CD4-positive, CD25-positive, alpha-beta regulatory T cell (primary cell): ENCODE data around the gene PRKCA. TPM values are rescaled to one million over a fixed set of nuclear protein-coding genes. Genes with fewer than 3 reads are reported as not detected.

Experiments
- ATAC-seq, 2 donors: fragments of 150-1000 bp; cut with Tn5 transposase; one replicate each; pipeline ENCODE4 v1.10.0; 2021; ENCODE audit warnings: low read depth in 2 of 2, moderate number of reproducible peaks in 2 of 2, moderate library complexity in 1 of 2
- DNase-seq, 3 donors: peaks; one replicate each; pipeline versions ENCODE4 v3.0.0 to v3.0.0-alpha.2; 2012 to 2022; ENCODE audit warnings: mixed read lengths in 1 of 3
- H3K27ac ChIP-seq: one replicate; pipeline ENCODE4 v1.7.0; 2013; ENCODE audit warnings: mild to moderate bottlenecking, low read length; ENCODE audit not compliant: insufficient read depth, poor library complexity, severe bottlenecking
- H3K27me3 ChIP-seq: one replicate; pipeline ENCODE4 v1.7.0; 2013; ENCODE audit warnings: low read length; ENCODE audit not compliant: control insufficient read depth, insufficient read depth
- H3K36me3 ChIP-seq: one replicate; pipeline ENCODE4 v1.7.0; 2013; ENCODE audit warnings: mild to moderate bottlenecking, low read length, moderate library complexity; ENCODE audit not compliant: control insufficient read depth, insufficient read depth
- H3K4me1 ChIP-seq: 2 replicates; pipeline ENCODE4 v1.7.0; 2013; ENCODE audit warnings: mild to moderate bottlenecking, low read length; ENCODE audit not compliant: insufficient read depth, control insufficient read depth, poor library complexity, severe bottlenecking
- H3K4me3 ChIP-seq: one replicate; pipeline ENCODE4 v1.7.0; 2013; ENCODE audit warnings: low read depth, mild to moderate bottlenecking, low read length, moderate library complexity
- H3K9me3 ChIP-seq, 2 experiments: 1 replicate in 1 of 2; 2 replicates in 1 of 2; pipeline ENCODE4 v1.7.0; 2013; ENCODE audit warnings: low read length in 2 of 2, mild to moderate bottlenecking in 1 of 2, moderate library complexity in 1 of 2; ENCODE audit not compliant: control insufficient read depth in 2 of 2
- H3K27ac Mint-ChIP-seq, 3 donors: one replicate each; pipeline ENCODE4 v1.8.0; 2020 to 2022; ENCODE audit warnings: mild to moderate bottlenecking in 3 of 3, mixed read lengths in 3 of 3, moderate library complexity in 2 of 3
- H3K27me3 Mint-ChIP-seq: one replicate; pipeline ENCODE4 v1.8.0; 2022; ENCODE audit warnings: mild to moderate bottlenecking, mixed read lengths
- H3K36me3 Mint-ChIP-seq: one replicate; pipeline ENCODE4 v1.8.0; 2020; ENCODE audit warnings: mixed read lengths
- H3K4me1 Mint-ChIP-seq, 4 donors: one replicate each; pipeline ENCODE4 v1.8.0; 2020 to 2022; ENCODE audit warnings: mixed read lengths in 4 of 4, mild to moderate bottlenecking in 1 of 4
- H3K4me3 Mint-ChIP-seq, 4 donors: one replicate each; pipeline ENCODE4 v1.8.0; 2020 to 2022; ENCODE audit warnings: mild to moderate bottlenecking in 4 of 4, mixed read lengths in 4 of 4, moderate library complexity in 3 of 4
- H3K9me3 Mint-ChIP-seq, 7 donors: one replicate each; pipeline ENCODE4 v1.8.0; 2020 to 2022; ENCODE audit warnings: mixed read lengths in 7 of 7, mild to moderate bottlenecking in 3 of 7, moderate library complexity in 2 of 7
- polyA plus RNA-seq, 4 donors: library from polyadenylated mRNA; unstranded; fragments of 300-500 nt; fragmentation: Illumina TruSeq; gene quantifications; one replicate each; pipeline ENCODE4 v1.2.3, GENCODE V29; 2021
- total RNA-seq: library from RNA; stranded (reverse); gene quantifications from one replicate; pipeline ENCODE4 v1.2.3, GENCODE V29; 2022

PRKCA gene
- total and polyA plus RNA-seq, 5 donors from 2014 or later: 0.60 to 84.0 (median 2.0) TPM

DNA sequence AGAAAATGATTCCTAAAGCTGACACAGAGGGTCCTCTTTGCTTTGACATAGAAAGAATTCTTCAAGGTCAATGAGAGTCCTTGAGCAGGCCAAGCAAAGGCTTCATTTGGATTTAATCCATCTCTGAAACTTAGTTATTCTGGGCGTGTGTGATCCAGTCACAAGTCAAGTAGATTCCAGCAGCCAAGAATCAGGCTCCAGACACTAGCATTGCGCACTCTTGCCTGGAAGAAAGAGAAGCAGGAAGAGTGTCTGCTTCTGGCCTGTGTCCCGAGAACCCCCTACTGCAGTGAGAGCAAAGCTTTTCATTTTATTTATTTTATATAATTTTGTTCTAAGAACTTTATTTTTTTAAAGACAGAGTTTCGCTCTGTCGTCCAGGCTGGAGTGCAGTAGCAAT is 444.3 kb downstream of the PRKCA start:
- DNase-seq (no peak), ATAC-seq (no peak)
- Mint-ChIP-seq H3K36me3 (peaks cover 56% of the 10 kb centered on the region), H3K27me3 (no peaks in the 10 kb centered on the region), H3K4me3 (no peak overlapping the region), H3K27ac (no peak overlapping the region), H3K4me1 (no peaks in the 10 kb centered on the region), H3K9me3 (no peaks in the 10 kb centered on the region)
- no peak overlapping the region for H3K27ac ChIP-seq
- no peaks in the 10 kb centered on the region for H3K27me3 ChIP-seq
- H3K9me3 ChIP-seq: no peaks in the 10 kb centered on the region
- H3K4me1 ChIP-seq: no peaks in the 10 kb centered on the region
- H3K4me3 ChIP-seq: no peak overlapping the region
- peaks cover 34% of the 10 kb centered on the region for H3K36me3 ChIP-seq

DNA sequence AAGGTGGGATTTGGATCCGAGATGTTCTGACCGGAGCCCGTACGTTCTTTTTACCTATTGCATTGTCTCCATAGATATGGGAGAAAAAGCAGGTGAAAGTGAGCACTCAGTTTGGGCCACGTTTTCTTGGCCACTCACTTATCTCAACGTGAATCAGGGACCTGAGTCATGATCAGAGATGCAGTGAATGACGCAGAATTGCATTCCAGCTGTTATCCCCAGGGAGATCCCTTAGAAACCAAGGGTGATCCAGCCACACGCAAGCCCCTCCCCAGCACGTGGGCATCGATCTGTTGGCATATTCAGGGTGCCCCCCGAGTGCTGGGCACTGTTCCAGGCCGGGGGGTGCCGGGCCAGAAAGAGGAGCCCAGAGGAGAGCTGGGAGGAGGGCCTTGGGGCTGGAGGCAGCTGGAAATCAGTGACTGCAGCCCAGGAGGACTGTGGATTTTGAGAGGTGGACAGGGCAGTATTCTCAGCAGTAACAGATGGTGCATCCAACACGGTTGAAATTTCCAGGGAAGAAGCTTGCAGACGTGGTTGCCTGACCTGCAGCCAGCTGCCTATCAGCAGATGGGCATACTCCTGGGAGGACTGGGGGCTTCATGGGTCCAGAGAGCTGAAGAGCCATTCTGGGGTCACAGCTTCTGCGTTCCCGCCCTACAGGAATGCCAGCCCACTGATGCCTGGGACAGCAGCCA is 445.3 kb downstream of the PRKCA start:
- Mint-ChIP-seq H3K4me3 (no peak overlapping the region), H3K9me3 (no peaks in the 10 kb centered on the region), H3K27me3 (no peaks in the 10 kb centered on the region), H3K36me3 (peaks cover 48% of the 10 kb centered on the region), H3K4me1 (no peaks in the 10 kb centered on the region), H3K27ac (no peak overlapping the region)
- no peak overlapping the region for H3K4me3 ChIP-seq
- H3K36me3 ChIP-seq: peaks cover 34% of the 10 kb centered on the region
- ATAC-seq: no peak
- no peak for DNase-seq
- H3K27ac ChIP-seq: no peak overlapping the region
- no peaks in the 10 kb centered on the region for H3K4me1 ChIP-seq
- no peaks in the 10 kb centered on the region for H3K9me3 ChIP-seq
- no peaks in the 10 kb centered on the region for H3K27me3 ChIP-seq

DNA sequence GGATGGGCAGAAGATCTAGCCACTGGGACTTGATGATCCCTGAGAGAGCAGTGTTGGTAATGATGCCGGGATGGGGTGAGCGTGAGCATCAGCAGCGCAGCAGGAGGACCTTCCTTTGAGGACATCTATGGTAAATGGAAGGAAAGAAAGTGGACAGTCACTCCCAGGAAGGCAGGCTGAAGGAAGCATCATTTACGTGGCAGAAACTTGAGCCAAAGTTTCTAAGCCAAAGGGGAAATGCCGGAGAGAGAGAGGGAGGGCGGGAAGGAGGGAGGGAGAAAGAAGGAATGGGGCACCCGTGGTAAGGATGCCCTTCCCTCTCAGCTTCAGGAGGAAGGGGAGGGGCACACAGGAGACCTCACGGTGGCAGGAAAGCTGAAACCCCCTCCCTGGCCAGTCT is 446.2 kb downstream of the PRKCA start:
- no peak for ATAC-seq
- peaks cover 50% of the 10 kb centered on the region for H3K36me3 Mint-ChIP-seq
- no peaks in the 10 kb centered on the region for H3K27me3 ChIP-seq
- H3K4me3 ChIP-seq: no peak overlapping the region
- H3K27me3 Mint-ChIP-seq: no peaks in the 10 kb centered on the region
- DNase-seq: no peak
- H3K9me3 Mint-ChIP-seq: no peaks in the 10 kb centered on the region
- H3K9me3 ChIP-seq: no peaks in the 10 kb centered on the region
- no peak overlapping the region for H3K4me3 Mint-ChIP-seq
- H3K4me1 Mint-ChIP-seq: no peaks in the 10 kb centered on the region
- no peak overlapping the region for H3K27ac Mint-ChIP-seq
- peaks cover 30% of the 10 kb centered on the region for H3K36me3 ChIP-seq
- no peak overlapping the region for H3K27ac ChIP-seq
- no peaks in the 10 kb centered on the region for H3K4me1 ChIP-seq

DNA sequence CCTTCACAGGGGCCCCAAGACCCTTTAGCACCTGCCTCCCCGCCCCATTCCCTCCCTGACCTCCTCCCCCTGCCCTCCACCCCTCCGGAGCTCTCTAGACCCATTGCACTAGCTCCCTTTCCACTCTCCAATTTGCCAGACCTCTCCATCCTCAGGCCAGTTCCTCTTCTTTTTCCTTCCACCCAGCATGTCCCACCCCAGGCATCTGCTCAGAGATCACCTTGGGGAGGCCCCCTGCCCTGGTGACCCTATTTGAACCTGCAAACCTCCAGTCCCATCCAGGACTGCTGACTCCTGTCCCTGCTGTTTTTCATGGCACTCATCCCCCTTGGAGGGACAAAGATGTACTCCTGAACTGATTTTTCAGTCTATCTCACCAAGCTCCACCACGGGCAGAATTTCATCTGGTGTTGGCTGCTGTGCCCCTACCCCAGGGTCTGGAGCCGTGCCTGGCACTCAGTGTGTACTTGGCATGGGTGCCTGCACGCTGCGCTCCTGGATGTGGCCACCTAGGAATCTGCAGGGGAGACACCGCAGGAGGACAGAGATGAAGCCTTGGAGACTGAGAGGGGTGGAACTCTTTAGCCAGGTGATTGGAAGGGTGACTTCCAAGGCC is 446.9 kb downstream of the PRKCA start:
- Histone ChIP-seq H3K27me3 (no peaks in the 10 kb centered on the region), H3K4me1 (no peaks in the 10 kb centered on the region), H3K4me3 (no peak overlapping the region), H3K36me3 (peaks cover 27% of the 10 kb centered on the region), H3K27ac (no peak overlapping the region), H3K9me3 (no peaks in the 10 kb centered on the region)
- no peaks in the 10 kb centered on the region for H3K27me3 Mint-ChIP-seq
- H3K4me3 Mint-ChIP-seq: no peak overlapping the region
- no peaks in the 10 kb centered on the region for H3K4me1 Mint-ChIP-seq
- H3K9me3 Mint-ChIP-seq: no peaks in the 10 kb centered on the region
- peaks cover 54% of the 10 kb centered on the region for H3K36me3 Mint-ChIP-seq
- DNase-seq (no peak), ATAC-seq (no peak)
- no peak overlapping the region for H3K27ac Mint-ChIP-seq

DNA sequence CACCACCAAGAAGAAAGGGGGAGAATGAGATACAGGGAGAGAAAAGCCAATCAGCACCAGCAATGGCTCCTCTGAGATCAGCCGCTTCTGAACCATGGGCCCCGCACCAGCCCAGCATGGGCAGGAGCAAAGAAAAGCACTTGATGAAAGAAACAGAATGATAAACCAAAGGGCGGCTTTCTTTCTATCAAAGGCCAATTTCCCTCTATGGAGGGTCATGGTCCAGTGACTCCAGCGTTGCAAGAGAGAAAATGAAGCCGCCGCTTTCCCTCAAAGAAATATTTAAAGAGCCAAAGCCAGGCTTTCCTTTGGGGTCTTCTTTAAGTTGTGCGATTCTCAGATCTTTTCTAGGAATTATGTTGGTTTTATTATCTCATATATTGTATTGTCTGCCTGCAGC is 447.7 kb downstream of the PRKCA start:
- Mint-ChIP-seq H3K9me3 (no peaks in the 10 kb centered on the region), H3K27me3 (no peaks in the 10 kb centered on the region)

DNA sequence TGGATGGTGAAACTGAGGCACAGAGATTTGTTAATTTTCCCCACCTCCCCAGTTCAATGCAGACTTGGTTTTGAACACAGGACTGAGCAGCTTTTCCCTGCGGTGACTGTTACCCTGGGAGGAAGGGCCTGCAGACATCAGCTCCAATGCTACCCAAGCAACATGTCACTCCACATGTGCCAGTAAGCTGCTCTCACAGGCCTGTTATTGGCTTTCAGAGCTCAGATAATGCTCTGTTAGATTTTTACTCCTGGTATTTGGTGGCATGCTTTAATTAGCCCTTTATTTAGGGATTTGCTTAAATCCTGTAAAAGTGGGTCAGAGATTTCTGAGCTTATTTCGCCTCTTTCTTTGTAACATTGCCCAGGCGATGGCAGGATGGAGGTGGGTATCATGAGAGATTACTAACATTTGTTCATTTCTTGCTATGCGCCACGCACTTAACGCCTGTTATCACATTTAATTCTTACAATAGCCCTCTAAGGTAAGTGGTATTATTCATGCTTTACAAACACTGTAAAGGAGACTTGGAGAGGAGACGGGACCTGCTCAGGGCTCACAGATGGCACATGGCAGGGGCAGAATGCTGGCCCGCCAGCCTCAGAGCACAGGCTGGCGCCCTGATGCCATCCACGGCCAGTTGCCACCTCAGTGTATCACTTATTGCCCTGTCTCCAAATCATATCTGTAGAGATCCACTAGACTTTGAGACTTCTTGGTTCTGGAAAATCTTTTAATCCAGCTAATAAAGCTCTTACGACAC is 448.5 kb downstream of the PRKCA start:
- peaks cover 23% of the 10 kb centered on the region for H3K36me3 ChIP-seq
- H3K27ac Mint-ChIP-seq: peak overlapping the region in 1 of 3 donors; percentile 67

More for the DNA sequence above, 447.7 kb downstream of the PRKCA start:
- Histone ChIP-seq H3K9me3 (no peaks in the 10 kb centered on the region), H3K4me3 (no peak overlapping the region), H3K36me3 (peaks cover 23% of the 10 kb centered on the region), H3K27me3 (no peaks in the 10 kb centered on the region), H3K4me1 (no peaks in the 10 kb centered on the region), H3K27ac (no peak overlapping the region)
- DNase-seq (no peak), ATAC-seq (no peak)
- no peaks in the 10 kb centered on the region for H3K4me1 Mint-ChIP-seq
- no peak overlapping the region for H3K4me3 Mint-ChIP-seq
- H3K36me3 Mint-ChIP-seq: peaks cover 51% of the 10 kb centered on the region
- no peak overlapping the region for H3K27ac Mint-ChIP-seq

DNA sequence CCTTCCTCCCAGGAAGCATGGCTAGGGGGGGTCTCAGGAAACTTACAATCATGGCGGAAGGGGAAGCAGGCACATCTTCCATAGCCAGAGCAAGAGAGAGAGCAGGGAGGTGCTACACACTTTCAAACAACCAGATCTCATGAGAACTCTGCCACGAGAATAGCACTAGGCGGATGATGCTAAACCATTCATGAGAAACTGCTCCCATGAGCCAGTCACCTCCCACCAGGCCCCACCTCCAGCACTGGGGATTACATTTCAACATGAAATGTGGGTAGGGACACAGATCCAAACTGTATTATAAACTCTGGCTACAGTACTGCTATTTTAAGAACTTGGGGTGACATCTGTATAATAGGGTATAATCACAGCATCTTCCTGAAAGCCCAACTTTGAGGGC is 449.4 kb downstream of the PRKCA start:
- DNase-seq (no peak), ATAC-seq (no peak)
- no peaks in the 10 kb centered on the region for H3K4me1 ChIP-seq
- peaks cover 19% of the 10 kb centered on the region for H3K36me3 ChIP-seq
- no peaks in the 10 kb centered on the region for H3K9me3 ChIP-seq
- no peaks in the 10 kb centered on the region for H3K9me3 Mint-ChIP-seq
- H3K4me1 Mint-ChIP-seq: peaks cover 0 to 2% (median 0%) of the 10 kb centered on the region in 4 donors
- peak overlapping the region in 1 of 3 donors; percentile 67 for H3K27ac Mint-ChIP-seq
- no peak overlapping the region for H3K4me3 ChIP-seq
- H3K27me3 ChIP-seq: no peaks in the 10 kb centered on the region
- H3K36me3 Mint-ChIP-seq: peaks cover 56% of the 10 kb centered on the region
- no peaks in the 10 kb centered on the region for H3K27me3 Mint-ChIP-seq
- H3K27ac ChIP-seq: no peak overlapping the region
- H3K4me3 Mint-ChIP-seq: no peak overlapping the region

More for the DNA sequence above, 448.5 kb downstream of the PRKCA start:
- H3K4me1 ChIP-seq: no peaks in the 10 kb centered on the region
- Mint-ChIP-seq H3K36me3 (peaks cover 55% of the 10 kb centered on the region), H3K4me1 (no peaks in the 10 kb centered on the region), H3K27me3 (no peaks in the 10 kb centered on the region), H3K9me3 (no peaks in the 10 kb centered on the region), H3K4me3 (no peak overlapping the region)
- no peak for ATAC-seq
- no peak overlapping the region for H3K4me3 ChIP-seq
- DNase-seq: no peak
- H3K27ac ChIP-seq: no peak overlapping the region
- H3K27me3 ChIP-seq: no peaks in the 10 kb centered on the region
- H3K9me3 ChIP-seq: no peaks in the 10 kb centered on the region
